GM18505 (cell line): ENCODE measurements around the gene TCOF1.
"Not testable (repeated sequence)": the region's sequence is repeated elsewhere in the genome, so short reads cannot be mapped to it uniquely, and the experiment has no call there.

Source experiments
- ATAC-seq: cut with Tn5 transposase; IDR thresholded peaks from one replicate; pipeline ENCODE4 v1.9.1; 2021; ENCODE audit not compliant: unreplicated experiment
- POLR2A ChIP-seq: IDR thresholded peaks from 4 replicates; pipeline ENCODE4 v1.6.1; 2011; ENCODE audit warnings: borderline replicate concordance; ENCODE audit not compliant: insufficient read depth, insufficient read length; ENCODE audit errors: extremely low read depth

TCOF1 gene

DNA sequence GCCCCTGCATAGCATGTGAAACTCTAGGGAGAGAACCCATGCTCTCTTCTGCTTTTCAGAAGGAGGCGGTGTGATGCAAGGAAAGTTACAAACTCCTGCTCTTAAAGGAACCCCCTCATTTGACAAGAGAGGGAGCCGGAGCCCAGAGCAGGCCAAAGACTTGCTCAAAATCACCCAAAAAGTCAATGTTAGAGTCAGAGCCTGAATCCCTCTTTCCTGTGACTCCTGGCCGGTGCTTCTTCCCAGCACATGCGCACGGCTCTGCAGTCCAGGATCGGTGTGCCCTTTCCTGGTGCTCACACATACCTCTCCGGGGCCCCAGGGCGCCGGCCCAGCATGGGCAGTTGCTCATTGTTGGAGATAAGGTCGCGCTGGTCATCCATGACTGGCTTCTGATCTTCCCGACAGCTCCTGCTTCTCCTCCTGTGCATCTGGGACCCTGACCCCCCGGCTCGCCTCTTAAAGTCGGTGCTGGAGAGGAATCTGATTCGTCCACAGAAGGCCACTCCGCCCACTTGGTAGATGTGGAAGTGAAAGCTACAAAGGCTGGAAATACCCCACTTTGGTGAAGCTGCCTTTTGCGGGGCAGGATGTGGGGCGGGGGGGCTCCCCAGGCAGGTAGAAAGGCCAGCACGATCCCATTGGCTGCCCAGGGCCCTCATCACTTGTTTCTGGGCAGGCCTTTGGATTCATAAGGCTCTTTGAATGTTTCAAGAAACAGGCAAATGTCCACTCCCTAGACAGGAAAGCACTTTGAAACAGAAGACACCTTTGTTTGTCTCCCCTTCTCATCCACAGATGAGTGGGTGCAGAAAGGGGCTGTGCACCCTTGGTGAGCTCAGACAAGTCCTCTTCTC lies 55.0 kb downstream of the TCOF1 start, which contains the start of gene CD74:
Gene CD74, minus strand, starts transcription at position 592 of the 857 bp plus-strand sequence. Its CDS starts 161 bp downstream, at position 431.
- TF ChIP-seq POLR2A: peak; percentile 100
- ATAC-seq: peak; percentile 60

DNA sequence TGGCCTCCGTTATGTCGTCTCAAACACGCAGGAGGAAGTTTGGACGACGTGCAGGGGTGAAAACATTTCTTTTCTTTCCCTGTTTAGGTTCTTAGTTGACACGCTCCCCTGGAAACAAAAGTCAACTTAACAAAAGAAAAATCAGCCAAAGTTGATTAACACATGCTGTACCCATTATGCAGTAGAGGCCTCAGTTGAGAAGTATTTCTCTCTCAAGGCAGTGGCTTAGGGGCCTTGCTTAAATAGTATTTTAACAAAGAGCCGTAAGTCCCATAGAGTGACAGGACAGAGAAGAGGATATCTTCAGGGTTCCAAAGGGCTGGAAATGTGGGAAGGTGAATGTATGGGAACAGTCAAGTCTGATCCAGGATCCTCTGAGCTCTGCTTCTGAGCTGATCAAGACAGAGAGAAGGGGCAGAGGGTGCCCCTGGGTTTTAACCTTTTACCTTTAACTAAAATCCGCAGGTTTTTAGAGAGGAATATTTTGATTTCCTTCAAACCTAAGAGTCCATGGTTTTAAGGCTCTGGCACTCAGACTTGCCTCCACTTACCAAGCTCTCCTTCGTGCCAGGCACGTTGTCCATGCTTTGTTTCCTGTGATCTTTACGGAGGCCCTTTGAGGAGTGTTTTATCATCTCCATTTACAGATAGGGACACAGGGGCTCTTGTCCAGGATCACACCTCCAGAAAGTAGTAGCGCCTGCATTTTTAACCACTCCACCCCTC lies 55.8 kb downstream of the TCOF1 start:
- TF ChIP-seq POLR2A: no peak
- ATAC-seq: no peak

DNA sequence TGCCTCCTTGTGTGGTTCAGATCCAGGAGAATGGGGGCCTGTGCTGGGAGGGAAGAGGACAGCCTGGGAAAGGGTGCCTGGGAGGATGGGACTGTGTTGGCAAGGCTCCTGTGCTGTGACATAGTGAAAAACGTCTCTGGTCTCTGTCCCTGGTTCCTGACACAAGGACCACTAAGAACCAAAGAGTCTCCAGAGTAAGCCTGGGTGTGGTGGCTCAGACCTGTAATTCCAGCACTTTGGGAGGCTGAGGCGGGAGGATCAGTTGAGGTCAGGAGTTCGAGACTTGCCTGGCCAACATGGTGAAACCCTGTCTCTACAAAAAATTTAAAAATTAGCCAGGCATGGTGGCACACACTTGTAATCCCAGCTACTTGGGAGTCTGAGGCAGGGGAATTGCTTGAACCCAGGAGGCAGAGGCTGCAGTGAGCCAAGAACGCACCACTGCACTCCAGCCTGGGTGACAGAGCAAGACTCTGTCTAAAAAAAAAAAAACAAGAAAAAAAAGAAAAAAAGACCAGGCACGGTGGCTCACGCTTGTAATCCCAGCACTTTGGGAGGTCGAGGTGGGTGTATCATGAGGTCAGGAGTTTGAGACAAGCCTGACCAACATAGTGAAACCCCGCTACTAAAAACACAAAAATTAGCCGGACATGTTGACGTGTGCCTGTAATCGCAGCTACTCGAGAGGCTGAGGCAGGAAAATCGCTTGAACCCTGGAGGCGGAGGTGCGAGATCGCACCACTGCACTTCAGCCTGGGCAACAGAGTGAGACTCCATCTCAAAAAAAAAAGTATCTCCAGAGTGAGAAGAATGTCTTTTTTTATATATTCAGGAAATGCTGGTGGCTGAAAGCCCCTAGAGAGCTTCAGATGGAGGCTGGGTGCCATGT lies 56.6 kb downstream of the TCOF1 start:
- TF ChIP-seq POLR2A: peak; percentile 36
- not testable (repeated sequence) for ATAC-seq

DNA sequence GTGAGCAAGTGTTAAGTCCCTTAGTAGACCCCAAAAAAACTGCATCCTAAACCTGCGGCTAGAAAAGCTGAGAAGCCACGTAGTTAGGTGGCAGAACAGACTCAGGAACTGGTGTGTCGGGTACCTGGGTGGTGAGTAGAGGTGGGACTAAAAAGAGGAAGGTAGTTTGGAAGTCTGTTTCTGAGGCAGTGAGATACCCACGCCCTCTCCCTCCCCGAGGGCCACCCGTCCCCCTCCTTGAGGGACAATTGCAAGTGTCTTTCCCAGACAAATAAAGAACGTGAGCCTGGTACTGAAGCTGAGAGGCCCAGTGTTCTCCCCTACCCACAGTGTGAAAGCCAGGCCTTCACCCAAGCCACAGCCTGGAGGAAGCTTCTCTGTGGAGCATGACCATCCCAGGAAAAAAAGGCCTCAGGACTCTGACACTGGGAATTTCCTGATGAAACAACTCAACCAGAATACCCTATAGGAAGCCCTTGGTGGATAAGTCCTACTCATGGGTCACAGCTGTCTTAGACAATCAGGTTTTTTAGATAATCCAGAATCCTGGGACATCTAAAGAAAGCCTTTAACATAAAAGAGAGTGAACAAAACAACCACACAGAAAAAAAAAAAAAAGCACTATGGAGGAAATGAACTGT lies 62.3 kb downstream of the TCOF1 start:
- peak; percentile 46 for TF ChIP-seq POLR2A
- ATAC-seq: peak; percentile 73

DNA sequence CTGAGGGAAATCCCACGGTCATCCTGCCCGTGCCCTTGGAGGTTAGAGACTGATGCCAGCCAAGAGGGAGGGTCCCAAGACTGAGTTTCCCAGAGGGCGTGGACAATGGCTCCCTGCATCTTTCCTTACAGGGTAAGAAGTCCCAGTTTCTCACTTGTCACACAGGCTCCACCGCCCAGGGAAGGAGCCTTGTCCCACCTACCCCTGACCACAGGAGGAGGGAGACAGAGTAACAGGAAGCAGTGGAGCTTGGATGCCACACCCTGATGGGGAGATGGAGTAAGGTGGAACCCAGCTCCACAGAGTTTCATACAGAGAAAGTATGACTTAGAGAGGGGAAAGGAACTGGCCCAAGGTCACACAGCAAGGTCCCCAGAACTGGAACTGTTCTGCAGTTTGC lies 64.6 kb downstream of the TCOF1 start:
- ATAC-seq: no peak
- no peak for TF ChIP-seq POLR2A

DNA sequence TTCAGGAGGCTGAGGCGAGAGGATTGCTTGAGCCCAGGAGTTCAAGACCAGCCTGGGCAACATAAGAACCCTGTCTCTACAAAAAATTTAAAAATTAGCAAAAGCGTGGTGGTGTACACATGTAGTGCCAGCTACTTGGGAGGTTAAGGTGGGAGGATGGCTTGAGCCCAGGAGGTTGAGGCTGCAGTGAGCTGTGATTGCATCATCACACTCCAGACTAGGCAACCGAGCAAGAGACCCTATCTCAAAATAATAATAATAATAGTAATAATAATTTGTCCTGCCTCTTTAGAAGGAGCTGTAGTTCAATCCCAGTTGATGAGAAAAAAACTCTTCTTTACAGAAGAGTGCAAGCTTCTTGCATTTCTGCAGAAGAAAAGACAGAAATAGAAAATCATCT lies 65.3 kb downstream of the TCOF1 start:
- no peak for ATAC-seq
- no peak for TF ChIP-seq POLR2A

DNA sequence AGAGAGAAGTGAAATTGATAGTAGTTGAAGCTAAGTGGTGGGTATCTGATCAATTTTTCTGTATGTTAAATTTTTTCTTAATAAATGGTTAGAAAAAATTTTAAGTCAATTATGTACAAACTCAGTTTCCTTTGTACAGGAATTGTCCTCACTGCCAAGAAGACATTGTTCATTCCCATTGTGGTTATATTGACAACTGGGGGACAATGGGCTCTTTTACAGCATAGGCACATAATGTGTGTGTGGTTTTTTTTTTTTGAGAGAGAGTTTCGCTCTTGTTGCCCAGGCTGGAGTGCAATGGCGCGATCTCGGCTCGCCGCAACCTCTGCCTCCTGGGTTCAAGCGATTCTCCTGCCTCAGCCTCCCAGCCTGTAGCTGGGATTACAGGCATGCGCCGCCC lies 68.7 kb downstream of the TCOF1 start:
- not testable (repeated sequence) for ATAC-seq

DNA sequence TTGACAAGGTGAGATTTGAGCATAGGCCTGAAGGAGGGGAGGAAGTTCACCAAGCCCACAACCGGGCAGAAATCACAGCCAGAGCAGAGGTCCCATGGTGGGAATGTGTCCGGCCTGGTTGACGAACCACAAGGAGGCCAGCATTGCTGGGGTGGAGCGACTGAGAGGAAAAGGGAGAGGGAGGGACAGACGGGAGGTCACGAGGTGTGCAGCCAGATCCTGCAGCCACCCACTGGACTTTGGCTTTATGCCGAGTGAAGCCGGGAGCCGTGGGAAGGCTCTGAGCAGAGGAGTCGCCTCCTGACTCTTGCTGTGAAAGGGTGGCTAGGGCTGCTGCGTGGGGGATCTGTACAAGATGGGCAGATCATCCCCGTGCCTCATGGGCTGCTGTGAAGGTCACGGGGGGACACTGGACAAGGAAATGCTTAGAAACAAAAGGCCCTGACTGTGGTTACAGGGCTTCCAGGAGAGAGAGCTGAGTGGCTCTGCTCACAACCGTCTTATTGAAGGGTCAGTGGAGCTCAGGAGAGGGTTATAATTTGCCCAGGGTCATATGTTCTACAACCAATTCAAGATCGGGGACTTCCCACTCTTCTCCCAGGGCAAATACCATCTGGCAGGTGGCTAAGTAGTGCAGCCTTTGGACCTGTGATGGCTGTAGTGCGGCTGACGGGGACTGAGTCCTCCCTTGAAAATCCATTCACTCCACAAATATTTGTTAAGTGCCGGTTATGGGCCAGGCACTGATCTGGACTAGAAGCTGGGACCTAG lies 70.8 kb downstream of the TCOF1 start:
- no peak for ATAC-seq
- TF ChIP-seq POLR2A: no peak

DNA sequence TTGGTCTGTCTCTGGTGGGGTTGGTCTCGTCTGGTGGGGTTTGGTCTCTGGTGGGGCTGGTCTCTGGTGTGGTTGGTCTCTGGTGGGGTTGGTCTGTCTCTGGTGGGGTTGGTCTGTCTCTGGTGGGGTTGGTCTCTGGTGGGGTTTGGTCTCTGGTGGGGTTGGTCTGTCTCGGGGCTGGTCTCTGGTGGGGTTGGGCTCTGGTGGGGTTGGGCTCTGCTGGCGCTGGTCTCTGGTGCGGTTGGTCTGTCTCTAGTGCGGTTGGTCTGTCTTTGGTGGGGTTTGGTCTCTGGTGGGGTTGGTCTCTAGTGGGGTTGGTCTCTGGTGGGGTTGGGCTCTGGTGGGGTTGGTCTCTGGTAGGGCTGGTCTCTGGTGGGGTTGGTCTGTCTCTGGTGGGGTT lies 71.5 kb downstream of the TCOF1 start:
- ATAC-seq: no peak
- no peak for TF ChIP-seq POLR2A

DNA sequence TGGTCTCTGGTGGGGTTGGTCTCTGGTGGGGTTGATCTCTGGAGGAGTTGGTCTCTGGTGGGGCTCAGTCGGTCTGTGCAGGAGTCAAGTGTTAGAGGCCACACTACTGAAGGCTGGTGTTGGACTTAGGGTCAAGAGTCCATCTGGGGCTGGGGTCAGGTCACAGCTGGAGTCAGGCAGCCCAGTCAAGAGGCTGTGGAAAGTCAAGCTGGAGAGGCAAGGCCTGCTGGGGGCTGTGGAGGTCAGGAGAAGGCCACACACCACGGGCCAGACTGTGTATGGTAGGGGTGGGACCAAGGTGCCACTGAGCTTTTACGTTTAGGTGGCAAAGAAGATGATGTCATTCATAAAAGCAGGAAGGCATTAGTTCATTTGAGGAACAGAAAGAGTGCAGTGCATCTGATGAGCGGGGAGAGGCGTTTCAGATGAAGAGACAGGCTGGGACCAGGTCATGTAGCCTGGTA lies 71.9 kb downstream of the TCOF1 start:
- TF ChIP-seq POLR2A: no peak
- ATAC-seq: peak; percentile 61

DNA sequence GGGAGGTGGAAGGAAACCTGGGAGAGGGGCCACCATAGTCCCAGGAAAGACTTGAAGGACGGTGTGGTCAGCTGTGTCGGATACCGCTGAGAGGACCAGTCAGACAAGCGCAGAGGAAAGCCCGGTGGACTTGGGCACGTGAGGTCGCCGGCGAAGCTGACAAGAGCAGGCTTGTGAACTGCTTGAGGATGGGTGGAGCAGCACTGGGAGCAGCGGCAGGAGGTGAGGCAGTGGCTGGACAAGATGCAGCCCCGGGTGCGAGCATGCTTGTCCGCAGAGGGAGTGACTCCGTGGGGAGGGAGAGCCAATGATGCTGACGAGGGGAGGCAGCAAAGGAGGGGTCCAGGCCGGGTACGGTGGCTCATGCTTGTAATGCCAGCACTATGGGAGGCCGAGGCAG lies 73.6 kb downstream of the TCOF1 start:
- no peak for ATAC-seq
- TF ChIP-seq POLR2A: no peak

DNA sequence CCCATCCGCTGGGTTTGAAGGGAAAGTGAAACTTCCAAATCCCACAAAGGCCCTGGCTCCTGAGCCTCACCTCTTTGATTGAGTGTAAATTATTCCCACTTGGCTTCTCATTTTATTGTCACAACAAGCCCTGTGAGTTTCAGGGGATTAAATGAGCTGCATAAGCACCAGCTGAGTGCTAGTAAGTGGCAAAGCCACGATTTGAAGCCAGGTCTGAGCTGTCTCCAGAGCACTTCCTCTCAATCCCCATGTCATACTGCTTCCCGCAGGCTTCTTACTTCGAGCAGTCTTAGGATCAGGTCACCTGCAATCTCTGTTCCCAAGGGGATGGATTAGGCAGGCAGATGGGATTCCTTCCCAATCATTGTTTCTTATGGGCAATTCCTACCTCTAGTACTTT lies 74.1 kb downstream of the TCOF1 start:
- ATAC-seq: no peak

More for the DNA sequence above, 74.1 kb downstream of the TCOF1 start:
- no peak for TF ChIP-seq POLR2A
